Measurements from ENCODE around the gene CTBP1.
A peak's percentile ranks its signal among the peaks of the same experiment; 100 is the strongest.

The CTBP1 gene

DNA sequence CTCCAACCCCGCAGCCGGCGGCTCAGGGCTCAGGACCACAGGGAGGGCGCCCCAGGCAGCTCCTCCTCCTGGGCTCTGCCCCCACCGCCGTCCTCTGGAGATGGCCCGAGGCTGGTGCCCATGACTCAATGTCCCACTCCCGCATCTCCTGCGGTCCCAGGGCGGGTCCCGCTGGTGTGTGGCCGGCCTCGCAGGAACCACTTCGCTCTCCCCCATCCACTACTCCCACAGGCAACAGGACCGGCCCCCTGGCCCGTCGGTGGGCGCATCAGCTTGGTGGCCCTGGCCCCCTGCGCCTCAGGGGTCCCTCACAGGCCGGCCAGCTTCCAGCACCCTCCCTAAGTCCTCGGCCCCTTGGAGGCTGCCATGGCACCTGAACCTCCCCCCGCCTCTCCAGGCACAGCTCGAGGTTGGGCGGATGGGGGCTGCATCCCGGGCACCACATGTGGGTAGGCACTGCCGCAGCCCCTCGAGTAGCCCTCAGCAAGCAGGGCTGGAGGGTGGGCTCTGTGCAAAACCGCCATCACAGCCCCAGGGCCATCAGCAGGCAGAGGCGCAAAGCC, 53.7 kb downstream of the CTBP1 start:
- DNase-seq (ENCODE audit: low spot score) = peak; percentile 49

DNA sequence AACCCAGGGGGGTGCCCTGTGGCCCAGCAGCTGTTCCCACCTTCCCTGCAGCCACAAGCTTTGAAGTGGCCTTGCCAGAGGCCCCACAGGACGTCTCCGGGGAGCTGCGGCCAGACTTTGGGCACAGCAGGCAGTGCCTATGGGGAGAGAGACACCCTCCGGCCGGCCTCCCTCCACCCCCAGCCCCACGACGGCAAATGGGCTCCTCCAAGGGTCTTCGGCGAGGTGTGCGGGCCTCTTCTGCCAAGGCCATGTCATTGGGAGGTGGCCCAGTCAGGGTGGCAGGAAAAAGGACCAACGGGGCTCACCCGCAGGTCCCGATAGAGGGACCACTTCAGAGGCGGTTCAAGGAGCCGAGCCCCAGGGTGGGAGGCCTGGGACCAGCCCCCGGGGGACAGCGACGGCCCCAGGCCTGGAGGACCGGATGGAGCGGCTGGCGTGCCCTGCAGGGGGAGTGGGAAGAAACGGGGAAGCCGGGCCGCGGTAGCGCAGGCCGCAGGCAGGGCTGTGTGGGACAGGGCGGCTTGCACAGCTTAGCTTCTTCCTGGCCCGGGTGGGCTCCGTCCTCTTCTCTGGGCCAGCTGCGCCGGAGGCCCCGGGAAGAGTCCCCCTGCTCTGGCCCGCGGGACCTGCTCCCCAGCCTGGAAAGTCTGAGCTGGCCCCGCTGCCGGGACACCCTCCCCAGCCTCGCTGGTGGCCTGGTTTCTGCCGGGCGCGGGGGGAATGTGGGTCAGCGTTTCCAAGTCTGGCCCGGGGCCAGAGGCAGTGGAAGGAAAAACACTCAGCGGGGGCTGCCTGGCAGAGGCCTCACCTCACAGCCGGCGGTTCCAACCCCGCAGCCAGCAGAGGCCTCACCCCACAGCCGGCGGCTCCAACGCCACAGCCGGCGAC, 54.7 kb downstream of the CTBP1 start:
- DNase-seq (ENCODE audit: low spot score) = peak; percentile 71

DNA sequence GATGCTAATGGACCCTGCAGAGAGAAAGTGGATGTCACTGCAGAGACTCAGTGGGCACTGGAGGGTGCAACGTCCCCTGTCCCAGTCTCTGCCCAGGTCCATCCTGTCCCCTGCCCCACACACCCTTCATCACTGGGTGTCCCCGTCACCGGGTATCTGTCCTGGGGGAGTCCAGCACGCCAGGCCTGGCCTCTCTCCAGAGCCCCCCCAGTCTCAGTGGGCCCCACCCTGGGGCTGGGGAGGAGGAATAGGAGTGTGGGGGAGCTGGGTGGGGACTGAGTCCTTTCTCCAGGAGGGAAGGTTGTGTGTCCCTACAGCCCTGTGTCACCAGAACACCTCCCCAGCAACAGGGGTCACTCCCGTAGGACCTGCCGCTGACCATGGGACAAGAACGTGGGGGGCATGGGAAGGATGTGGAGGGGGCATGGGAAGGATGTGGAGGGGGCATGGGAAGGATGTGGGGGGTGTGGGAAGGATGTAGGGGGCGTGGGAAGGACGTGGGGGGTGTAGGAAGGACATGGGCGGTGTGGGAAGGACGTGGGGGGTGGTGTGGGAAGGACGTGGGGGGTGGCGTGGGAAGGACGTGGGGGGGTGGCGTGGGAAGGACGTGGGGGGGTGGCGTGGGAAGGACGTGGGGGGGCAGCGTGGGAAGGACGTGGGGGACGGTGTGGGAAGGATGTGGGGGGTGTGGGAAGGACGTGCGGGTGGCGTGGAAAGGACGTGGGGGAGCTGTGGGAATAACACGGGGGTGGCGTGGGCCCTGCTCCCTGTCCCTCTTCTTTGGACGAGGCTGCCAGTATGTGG, 55.5 kb downstream of the CTBP1 start:
- DNase-seq (ENCODE audit: low spot score) = no peak

DNA sequence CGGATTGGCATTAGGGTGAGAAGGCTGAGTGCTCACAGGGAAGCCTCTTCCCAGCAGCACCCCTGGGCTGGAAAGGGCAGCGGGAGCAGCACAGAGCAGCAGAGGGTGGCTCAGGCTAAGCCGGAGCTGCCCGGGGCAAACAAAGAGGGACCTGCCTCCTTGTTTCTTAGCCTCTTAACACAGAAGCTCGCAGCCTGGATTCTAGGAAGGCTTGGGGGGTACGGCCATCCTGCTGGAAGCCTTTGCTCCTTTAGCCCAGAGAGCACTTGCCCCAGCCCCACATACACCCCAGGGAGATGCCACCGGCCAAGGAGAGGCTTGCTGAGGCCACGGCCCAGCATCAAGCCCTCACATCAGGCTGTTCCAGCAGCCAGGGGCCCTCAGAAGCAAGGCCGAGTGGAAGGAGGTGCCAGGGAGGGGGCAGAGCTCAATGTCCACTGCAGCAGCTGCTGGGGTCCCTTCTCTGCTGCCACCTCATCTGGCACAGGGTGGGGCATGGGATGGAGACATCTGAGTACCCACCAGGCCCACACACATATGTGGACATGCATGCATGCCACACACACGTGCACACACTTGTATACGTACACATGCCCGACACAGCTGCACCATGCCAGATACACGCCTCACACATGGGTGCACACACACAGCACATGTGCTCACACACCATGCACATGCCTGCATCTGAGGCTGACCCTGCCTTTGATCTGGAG, 56.3 kb downstream of the CTBP1 start:
- DNase-seq (ENCODE audit: low spot score) = no peak

DNA sequence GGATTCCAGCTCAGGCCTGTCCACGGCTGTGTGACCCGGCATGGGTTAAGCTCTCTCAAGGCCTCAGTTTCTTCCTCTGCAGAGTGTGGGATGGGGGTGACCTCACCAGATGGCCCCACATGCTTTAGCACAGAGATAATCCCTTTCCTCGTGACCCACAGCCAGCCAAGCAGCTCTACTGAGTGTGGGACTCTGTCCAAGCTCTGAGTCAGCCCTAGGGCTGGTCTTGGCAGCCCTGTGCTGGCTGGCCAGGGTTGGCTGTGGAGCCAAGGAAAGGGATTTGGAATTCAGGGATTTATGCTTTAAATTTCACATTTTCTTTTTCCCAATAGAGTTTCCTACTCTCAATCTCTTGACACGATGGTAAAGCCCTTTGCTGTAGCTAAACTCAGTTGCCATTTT, 56.8 kb downstream of the CTBP1 start:
- DNase-seq (ENCODE audit: low spot score) = peak; percentile 95

DNA sequence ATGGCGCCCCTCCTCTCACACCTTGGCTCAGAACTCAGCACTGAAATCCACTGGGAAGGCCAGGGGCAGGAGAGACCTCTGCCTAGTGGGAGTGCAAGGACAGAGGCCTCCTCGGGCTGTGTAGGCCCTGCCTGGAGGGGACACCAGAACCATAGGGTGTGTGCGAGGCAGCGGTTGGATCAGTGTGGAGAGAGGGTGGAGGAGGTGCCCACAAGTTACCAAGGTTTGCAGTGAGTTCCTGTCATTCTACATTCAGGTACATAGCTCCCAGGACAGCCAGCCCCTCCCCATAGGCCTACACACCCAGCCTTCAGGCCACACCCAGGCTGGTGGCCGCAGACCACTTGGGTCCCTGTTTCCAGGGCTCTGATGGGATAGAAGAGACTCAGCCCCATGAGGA, 57.3 kb downstream of the CTBP1 start:
- no peak for DNase-seq (ENCODE audit: low spot score)

DNA sequence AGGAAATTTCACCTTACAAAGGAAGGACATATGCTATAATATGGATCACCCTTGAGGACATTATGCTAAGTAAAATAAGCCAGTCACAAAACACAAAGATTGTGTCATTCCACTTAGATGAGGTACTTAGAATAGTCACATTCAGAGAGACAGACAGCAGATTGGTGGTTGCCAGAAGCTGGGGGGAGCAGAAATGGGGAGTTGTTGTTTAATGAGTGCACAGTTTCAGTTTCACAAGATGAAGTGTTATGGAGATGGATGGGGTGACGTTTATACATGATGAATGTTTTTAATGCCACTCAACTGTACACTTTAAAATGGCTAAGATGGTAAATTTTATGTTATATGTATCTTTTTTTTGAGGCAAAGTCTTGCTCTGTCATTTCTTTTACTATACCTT, 61.7 kb downstream of the CTBP1 start:
- DNase-seq (ENCODE audit: low spot score) = no peak

DNA sequence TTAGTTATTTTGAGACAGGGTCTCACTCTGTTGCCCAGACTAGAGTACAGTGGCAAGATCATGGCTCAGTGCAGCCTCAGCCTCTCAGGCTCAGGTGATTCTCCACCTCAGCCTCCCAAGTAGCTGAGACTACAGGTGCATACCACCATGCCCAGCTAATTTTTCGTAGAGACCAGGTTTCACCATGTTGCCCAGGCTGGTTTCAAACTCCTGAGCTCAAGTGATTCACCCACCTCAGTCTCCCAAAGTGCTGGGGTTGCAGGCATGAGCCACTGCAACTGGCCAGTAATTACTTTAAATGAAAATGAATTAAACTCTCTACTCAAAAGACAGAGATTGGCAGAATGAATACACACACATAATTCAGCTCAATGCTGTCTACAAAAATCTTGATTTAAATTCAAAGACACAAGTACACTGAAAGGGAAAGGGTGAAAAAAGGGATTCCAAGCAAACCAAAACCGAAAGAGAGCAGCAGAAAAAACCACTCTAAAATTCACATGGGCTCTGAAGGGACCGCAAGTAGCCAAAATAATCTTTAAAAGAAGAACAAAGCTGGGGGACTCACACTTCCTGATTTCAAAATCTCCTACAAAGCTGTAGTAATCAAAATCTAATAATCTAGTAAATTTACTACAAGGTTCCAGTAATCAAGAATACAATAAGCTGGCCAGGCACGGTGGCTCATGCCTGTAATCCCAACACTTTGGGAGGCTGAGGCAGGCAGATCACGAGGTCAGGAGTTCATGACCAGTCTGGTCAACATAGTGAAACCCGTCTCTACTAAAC, 64.8 kb downstream of the CTBP1 start:
- DNase-seq (ENCODE audit: low spot score) = peak; percentile 30

DNA sequence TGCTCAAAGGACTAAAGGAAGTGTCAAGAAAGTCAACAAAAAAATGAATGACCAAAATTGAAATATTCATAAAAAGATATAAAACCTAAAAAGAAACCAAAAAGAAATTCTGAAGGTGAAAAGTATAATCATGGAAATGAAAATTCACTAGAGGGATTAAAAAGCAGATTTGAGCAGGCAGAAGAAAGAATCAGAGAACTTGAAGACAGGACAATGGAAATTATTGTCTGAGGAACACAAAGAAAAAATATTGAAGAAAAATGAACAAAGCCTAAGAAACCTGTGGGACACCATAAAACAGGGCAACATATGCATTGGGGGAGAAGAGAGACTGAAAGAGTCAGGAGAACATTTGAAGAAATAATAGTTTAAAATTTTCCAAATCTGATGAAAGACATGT, 66.6 kb downstream of the CTBP1 start:
- no peak for DNase-seq (ENCODE audit: low spot score)

DNA sequence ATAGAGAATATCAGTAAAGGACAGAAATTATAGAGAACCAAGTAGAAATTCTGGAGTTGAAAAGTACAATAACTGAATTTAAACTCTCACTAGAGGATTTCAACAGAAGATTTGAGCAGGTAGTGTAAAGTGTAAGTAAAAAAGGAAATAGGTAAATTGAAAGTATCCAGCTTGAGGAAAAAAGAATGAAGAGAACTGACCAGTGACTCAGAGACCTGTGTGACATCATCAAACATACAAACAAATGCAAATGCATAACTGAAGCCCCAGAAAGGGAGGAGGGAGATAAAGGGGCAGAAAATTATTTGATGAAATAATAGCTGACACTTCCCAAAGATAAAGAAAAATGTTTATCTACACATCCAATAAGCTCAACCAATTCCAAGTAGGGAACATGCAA, 68.3 kb downstream of the CTBP1 start:
- no peak for DNase-seq (ENCODE audit: low spot score)

DNA sequence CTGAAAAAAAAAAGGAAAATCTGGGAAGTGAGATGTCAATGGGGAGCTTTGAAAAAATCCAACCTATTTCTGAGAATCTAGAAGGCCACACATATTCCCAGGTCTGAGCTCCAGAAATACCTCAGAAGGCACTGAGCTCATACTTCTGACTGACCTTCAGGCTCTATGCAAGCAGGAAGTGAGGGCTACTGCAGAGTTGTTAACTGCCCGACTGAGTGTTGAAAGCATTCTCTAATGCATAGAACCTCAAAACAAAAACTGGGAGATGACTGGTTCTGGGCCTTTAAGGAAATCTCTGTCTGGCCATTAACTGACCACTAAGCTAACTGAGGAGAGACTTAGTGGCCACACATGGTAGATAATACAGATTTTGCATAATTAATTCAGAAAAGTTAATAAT, 69.0 kb downstream of the CTBP1 start:
- DNase-seq (ENCODE audit: low spot score) = no peak

DNA sequence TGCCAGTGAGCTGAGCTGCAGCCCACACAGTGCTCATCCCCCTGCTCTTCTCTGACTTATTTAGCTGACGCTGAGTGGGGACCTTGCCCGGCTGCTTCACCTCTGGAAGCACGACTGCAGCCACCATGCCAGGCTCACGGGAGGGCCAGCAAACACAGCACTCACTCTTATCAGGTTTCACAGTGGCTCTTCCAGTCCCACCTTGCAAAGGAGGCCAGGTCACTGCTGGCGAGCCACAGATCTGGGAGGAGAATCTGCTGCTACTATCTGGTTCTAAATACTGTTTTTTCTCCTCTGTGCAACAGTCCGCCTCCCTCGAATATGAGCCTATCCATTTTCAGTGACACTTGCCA, 69.9 kb downstream of the CTBP1 start:
- DNase-seq (ENCODE audit: low spot score) = no peak

DNA sequence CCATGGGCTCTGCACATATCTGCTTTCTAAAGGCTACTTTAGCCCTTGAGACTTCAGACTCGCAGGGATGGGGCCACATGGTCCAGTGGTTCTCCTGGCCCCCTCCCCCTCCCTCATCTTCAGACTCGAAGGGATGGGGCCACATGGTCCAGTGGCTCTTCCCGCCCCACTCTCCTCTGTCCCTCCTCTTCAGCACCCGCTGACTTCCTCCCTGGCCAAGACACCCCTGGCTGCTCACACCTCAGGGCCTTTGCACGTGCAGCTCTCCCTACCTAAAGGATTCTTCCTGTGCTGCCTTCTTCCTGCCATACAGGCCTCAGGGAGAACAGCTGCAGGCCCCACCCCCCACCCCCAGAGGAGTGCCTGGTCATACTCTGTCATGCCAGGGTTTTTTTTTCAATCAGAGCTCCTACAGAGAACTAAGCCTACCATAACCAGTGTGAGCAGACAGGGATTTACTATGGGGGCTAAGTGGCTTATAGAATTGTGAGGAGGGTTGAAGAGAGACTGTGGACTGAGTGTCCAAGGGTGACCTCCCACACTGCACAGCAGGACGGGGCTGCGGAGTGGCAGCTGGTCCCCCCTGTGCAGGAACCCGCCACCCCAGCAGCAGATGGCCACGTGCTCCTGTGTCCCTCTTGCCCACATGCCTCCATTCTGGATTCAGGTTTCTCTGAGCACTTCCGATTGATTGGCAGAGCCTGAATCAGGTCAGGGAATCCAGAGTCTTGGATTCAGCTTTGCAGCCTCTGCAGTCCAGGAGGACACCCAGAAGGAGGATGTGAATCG, 70.4 kb downstream of the CTBP1 start:
- no peak for DNase-seq (ENCODE audit: low spot score)

DNA sequence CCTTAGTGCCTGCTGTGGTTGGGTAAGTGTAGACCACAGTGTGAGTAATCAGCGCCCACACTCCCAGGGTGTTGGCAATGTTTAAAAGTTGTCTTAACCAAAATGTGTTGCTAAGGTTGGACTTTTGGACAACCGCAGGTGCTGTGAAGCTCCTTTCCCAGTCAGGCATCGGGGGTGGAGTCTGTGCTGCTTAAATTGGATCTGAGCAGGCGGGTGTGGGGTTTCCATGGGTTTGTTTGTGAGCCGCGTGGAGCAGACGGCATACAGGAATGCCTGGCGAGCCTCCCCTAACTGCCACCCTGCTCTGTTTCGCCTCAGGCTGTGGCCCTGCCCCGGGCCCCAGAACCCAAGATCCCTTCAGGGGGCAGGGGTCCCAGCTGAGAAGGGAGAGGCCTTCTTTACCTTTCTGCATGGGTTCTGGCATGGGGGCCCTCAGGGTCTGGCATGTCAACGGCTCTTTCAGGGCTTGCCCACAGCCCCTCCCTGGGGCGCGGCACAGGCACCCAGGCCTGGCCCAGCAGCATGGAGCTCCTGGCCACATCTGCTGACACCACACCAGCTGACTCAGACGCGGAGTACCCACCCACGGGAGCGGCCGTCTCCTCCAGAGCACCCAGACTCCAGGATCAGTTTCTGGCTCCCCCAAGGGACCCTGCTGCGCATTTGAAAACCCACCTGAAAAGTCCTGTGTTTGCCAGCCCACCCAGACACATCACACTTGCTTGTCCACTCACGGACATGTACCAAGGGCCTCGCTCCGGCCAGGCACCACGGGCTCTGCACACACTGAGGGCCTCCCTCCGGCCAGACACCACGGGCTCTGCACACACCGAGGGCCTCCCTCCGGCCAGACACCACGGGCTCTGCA, 71.4 kb downstream of the CTBP1 start:
- DNase-seq (ENCODE audit: low spot score) = no peak

DNA sequence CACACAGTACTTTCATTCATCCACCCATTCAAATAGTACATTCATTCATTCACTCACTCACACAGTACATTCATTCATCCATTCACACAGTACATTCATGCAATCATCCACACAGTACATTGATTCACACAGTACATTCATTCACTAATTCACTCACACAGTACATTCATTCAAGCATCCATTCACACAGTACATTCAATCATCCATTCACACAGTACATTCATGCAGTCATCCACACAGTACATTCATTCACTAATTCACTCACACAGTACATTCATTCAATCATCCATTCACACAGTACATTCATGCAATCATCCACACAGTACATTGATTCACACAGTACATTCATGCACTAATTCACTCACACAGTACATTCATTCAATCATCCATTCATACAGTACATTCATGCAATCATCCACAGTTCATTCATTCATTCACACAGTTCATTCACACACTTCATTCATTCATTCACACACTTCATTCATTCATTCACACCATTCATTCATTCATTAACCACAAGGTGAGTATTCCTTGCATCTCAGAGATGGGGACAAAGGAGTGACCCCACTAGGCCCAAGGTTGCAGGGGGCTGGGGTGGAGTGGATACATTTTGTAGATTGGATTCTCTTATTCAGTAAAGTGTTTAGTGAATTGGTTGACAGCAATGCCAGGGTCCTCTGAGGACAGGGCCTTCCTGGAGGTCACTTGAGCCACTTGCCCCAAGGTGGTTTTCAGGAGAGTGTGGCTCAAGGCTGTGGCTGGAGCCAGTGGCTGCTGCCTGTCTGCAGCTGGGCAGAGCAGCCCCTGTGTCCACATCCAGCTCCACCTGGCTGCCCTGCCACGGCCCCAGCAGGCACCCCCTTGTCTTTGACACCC, 72.3 kb downstream of the CTBP1 start:
- no peak for DNase-seq (ENCODE audit: low spot score)

DNA sequence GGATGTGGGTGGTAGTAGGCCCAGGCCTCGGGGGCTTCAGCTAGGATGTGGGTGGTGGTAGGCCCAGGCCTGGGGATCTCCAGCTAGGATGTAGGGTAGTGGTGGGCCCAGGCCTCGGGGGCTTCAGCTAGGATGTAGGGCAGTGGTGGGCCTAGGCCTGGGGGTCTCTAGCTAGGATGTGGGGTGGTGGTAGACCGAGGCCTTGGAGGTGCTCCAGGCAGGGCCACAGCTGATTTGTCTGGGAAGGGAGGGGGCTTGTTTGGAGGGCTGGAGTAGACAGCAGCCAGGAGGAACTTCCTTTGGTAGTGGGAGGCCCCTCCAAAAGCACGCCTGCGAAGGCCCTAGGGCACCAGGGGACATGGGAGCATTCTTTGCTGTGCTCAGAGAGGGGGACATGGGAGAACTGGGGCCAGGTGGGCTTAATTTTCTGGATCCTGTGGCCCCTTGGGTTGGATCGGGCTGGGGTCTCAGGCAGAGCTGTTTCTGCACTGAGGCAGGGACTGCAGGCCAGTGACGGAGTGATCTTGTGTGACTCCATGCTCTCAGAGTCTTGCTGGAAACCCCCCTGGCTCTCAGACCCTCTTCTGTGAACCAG, 73.2 kb downstream of the CTBP1 start:
- no peak for DNase-seq (ENCODE audit: low spot score)

DNA sequence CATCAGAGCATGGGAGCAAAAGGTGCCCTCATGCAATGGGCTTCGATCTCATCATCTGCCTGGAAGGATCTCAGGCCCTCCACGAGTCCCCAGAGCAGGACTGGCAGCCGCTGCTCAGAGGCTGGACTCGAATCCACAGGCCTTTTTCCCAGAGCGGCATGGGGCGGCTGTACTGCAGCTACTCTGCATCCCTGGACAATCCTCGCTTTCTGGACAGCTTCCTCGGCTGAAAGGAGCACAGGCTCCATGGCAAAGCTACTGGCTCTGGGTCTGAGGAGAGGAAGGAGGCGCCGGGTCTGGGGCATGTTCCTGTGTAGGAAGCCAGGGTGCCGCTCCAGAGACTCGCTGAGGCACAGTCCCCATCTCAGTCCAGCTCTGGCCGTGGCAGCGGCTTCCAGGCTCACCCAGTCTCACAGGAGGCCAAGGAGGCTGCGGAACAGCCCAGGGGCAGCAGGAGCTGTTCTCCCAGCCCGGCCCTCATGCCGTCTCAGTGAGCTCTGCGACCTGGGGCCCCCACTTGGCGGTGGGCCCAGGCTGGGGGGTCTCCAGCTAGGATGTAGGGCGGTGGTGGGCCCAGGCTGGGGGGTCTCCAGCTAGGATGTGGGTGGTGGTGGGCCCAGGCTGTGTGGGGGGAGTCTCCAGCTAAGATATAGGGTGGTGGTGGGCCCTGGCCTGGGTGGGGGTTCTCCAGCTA, 73.8 kb downstream of the CTBP1 start:
- no peak for DNase-seq (ENCODE audit: low spot score)
